Retina (tissue), 1 donor: ENCODE measurements around the gene DLK2.
"Not testable (repeated sequence)": the region's sequence is repeated elsewhere in the genome, so short reads cannot be mapped to it uniquely, and the experiment has no call there.

ENCODE experiments used
- DNase-seq: peaks from one replicate; pipeline ENCODE4 v3.0.0-alpha.2; 2016

The DLK2 gene

DNA sequence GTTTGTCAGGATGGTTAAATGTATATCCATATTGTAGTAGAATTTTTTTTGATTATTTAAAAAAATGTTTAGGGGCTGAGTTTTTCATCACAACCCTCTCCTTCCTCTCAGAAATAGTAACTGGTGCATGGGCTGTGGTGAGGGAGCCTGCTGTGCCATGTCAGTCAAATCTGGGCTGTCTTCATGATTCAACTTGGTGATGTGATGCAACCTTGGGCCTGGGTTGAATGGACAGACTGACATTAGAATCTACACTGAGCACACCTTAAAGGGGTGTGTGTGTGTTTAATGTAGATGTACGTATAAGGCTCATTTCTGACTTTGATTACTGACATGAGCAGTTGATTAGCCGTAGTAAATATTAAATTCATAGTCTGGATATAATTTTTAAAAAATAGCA lies 25.7 kb upstream of the DLK2 start:
- no peak for DNase-seq

DNA sequence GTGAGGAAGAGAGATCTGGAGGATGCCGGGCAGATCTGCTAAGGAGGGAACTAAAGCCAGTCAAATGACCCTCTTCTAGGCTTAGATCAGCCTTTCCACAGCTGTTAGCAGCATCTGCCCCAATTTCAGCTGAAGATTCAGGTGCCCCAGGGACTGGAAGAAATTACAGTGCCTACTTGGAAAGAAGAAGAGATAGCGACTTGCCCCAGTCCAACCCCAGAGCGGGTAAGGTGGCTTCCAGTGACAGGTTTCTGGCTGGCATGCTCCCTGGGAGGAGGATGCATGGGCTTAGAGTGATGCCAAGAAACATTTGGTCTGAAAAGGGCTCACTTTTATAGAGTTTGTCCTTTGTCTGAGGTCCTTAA lies 22.6 kb upstream of the DLK2 start:
- DNase-seq = no peak

- peak; percentile 79 for DNase-seq
Measured at GRCh38 chr6:43477235-43478007, 22.1 kb upstream of the DLK2 start, which contains the start of gene TJAP1. Gene TJAP1, plus strand, starts transcription at chr6:43477570. Its CDS starts 21,432 bp downstream, at chr6:43499002.

GRCh38 chr6:43476746-43477145 lies 21.4 kb upstream of the DLK2 start:
- no peak for DNase-seq

DNA sequence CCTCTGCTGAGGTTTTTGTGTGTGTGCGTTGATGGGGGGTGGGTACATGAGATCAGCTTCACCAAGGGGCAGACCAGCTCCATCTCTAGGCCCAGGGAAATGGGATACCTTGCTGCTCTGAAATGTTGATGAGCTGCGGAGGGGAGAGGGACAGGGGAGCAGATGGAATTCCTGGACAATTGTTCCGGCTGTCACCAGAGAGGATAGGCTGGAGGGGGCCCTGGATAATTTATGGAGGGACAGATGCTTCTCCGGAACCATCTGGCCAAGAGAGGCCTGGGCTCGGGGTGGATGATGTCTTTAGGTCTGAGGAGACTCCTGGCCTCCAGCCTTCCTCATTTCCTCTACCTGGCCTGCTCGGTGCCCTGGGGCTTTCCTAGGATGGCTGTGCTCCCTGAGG lies 20.2 kb upstream of the DLK2 start:
- no peak for DNase-seq

DNA sequence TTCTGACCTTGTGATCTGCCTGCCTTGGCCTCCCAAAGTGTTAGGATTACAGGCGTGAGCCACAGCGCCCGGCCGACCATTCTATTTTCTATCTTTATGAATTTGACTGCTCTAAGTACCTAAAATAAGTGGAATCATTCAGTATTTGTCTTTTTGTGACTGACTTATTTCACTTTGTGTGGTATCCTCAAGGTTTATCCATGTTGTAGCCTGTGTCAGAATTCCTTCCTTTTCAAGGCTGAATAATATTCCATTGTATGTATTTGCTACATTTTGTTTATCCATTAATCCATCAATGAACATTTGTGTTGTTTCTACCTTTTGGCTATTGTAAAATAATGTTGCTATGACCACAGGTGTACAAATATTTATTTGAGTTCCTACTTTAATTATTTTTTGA lies 17.2 kb upstream of the DLK2 start:
- DNase-seq = no peak

DNA sequence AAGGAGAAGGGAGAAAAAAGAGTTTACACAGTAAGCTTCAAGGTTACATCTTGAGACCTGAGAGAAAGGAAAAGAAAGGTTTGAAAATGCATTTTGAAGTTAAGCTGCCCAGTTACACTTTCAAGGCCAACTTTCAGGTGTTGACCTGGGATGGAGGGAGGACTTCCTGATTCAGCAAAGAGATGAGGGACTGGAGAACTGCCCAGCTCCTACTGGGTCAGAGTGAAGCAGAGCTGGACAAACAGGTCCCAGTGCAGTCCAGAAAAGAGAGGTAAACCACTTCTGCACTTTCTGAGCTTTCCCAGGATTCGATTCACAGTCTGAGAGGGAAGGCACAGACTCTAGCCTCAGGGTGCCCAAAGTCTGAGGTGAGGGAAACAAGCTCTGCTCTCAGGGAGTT lies 16.1 kb upstream of the DLK2 start:
- no peak for DNase-seq

- no peak for DNase-seq
Measured at GRCh38 chr6:43469947-43470346, 14.6 kb upstream of the DLK2 start.

DNA sequence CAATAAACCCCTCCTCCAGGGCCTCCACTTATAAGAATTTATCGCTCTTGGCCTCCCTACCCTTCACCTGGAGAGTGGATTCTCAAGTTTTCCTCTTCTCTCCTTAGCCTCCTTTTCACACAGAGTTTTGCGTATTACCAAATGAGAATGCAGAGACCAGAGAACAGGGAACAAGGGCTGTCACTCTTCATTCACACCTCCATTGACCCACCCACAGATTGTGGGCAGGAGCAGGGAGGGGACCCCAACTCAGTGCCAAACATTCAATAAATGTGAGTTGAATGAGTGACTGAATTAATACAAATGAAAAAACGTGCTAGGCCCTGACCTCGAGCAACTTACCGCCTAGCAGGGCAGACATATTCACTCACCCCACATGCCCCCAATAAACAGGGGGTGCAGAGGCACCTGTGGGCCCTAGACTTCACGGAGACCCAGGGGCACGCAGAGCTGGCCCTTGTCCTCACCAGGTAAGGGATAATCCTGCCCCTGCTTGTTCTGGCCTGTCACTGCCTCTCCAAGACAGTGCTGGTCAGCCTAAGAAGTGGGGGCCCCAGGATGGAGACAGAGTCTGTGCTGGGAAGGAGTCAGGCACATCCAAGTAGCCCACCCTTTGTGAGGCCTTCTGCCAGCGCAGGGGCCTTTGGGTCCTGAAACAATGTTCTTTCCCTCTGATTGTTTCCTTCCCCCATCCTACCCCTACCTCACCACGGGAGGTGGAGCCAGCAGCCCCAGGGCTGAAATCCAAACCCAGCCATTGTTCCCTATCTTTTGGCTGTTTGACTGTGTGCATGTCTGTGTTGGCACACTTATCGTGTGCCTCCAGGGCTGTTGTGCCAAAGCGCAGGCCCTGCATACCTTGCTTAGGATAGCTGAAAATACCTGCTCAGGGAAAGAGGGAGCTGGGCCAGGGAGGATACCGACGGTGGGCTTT lies 13.7 kb upstream of the DLK2 start:
- DNase-seq = no peak

GRCh38 chr6:43468240-43468639 lies 12.9 kb upstream of the DLK2 start:
- no peak for DNase-seq

GRCh38 chr6:43467752-43468151 lies 12.4 kb upstream of the DLK2 start:
- DNase-seq = no peak

DNA sequence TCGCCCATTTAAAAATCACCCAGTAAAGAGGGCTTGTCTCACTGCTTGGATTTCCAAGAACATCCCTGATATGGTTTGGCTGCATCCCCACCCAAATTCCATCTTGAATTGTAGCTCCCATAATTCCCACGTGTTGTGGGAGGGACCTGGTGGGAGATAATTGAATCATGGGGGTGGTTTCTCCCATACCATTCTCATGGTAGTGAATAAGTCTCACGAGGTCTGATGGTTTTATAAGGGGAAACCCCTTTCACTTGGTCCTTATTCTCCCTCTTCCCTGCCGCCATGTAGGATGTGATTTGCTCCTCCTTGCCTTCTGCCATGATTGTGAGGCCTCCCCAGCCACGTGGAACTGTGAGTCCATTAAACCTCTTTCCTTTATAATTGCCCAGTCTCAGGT lies 11.9 kb upstream of the DLK2 start:
- not testable (repeated sequence) for DNase-seq

GRCh38 chr6:43465948-43466347 lies 10.6 kb upstream of the DLK2 start:
- no peak for DNase-seq

GRCh38 chr6:43464337-43464736 lies 9.0 kb upstream of the DLK2 start:
- DNase-seq = no peak

- DNase-seq = no peak
Measured at GRCh38 chr6:43461936-43462335, 6.6 kb upstream of the DLK2 start.

- DNase-seq = no peak
Measured at GRCh38 chr6:43460032-43460431, 4.7 kb upstream of the DLK2 start.

DNA sequence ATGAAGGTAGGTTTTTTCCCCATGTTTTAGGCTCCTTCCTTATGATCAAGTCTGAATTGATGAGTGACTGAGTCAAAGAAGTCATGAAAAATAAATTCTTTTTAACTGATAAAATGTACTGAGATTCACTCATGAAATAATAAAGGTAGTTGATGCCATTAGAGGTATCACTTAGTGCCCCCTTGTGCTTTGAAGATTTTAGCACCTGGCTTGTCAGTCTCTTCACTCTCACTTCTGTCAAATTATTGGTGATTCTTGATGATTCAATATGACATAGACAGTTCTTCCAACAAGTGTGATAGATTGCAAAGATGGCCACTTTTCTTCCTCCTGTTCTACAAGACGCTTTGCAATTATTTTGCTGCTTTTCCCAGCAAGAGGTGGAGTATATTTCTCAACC lies 4.2 kb upstream of the DLK2 start:
- no peak for DNase-seq

GRCh38 chr6:43458154-43458553 lies 2.8 kb upstream of the DLK2 start:
- DNase-seq = not testable (repeated sequence)

GRCh38 chr6:43457643-43458042 lies 2.3 kb upstream of the DLK2 start:
- DNase-seq = peak; percentile 11

DNA sequence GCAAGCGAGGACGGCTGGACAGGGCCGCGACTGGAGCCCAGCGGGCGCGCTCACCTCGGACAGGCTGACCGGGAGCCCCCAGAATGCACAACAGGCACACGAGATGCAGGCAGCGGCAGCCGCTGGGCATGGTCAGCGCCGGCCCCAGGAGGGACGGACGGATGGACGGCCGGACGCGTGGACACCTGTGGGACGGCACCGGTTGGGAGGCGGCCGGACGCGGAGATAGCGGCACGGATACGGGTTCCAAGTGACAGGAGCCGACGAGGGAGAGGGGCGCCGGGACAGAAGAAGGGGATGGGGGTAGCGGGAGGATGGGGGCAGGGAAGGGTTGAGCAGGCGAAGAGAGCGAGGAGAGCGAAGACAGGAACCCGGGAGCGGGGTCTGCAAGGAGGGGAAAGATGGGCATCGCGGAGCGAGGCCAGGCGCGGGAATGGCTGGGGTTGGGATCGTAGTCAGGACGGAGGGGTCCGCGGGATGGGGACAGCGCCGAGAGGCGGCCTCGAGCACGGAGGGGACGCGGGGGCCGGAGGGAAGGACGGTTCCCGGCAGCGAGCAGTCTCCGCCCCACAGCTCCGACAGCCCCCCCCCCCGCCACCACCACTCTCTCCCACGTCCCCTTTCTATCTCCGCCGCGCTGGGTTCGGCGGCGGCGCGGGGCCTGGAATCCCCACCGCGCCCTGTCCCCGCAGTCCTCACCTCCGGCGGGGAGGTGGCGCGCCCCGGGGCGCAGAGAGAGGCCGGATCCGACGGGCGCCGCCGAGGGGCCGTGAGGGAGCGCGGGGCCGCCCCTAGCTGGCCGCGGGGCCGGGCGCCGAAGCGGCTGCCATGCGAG lies 435 bp downstream of the DLK2 start:
- DNase-seq = peak; percentile 90

DNA sequence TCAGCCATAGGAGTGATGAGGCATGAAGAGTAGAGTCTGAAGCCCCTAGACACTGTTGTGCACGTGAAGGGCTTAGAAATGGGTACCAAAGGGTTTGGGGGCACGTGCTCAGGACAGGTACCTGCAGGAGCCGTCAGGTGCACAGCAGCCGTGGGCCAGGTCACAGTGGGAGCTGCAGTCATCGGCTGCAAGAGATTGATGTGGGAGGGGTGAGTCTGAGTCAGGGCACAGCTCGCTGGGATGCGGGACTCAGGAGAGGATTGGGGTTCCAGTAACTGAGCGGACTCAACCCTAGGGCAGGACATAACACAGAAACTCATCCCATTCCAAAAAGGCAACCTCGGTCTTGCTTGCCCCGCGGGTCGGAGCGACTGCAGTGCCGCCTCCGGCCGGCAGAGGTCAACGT lies 1.1 kb downstream of the DLK2 start:
- no peak for DNase-seq

- no peak for DNase-seq
Measured at GRCh38 chr6:43453831-43454230, 1.5 kb downstream of the DLK2 start.

DNA sequence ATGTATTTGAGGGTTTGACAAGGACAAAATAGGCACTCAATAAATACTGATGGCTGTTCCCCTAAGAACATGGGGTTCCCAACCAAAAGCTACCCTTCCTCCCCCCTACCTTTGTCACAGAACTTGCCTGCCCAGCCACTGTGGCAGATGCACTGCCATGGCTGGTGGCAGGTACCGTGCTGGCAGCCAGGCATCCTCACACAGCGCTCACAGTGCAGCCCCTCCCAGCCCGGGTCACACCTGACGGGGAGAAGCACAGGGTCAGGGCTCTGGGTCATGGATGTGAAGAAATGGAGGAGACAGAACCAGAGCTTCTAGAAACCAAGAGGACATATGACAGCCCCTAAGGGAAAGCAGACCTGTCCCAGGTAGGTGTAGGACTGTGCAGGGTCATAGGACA lies 2.5 kb downstream of the DLK2 start:
- DNase-seq = no peak
